ENCODE data around the gene RTBDN. TPM values are rescaled to one million over a fixed set of nuclear protein-coding genes. Genes with fewer than 3 reads are reported as not detected.

Gene RTBDN
- total RNA-seq, 1 experiment from 2014 or later = not detected

- peak; percentile 85 for DNase-seq (ENCODE audit: low spot score)
Observed at GRCh38 chr19:12793290-12794195, 40.8 kb downstream of the RTBDN start.

GRCh38 chr19:12792853-12793289, 41.5 kb downstream of the RTBDN start:
- no peak for DNase-seq (ENCODE audit: low spot score)

GRCh38 chr19:12792051-12792852, 42.1 kb downstream of the RTBDN start:
- DNase-seq (ENCODE audit: low spot score) = no peak

GRCh38 chr19:12791345-12792050, 42.9 kb downstream of the RTBDN start, which contains the start of gene JUNB:
Gene JUNB (plus strand): TSS chr19:12791486. CDS start chr19:12791772, 286 bp downstream.
- DNase-seq (ENCODE audit: low spot score) = peak; percentile 96

- DNase-seq (ENCODE audit: low spot score) = no peak
Observed at GRCh38 chr19:12790628-12791344, 43.6 kb downstream of the RTBDN start.

- DNase-seq (ENCODE audit: low spot score) = peak; percentile 94
Observed at GRCh38 chr19:12789904-12790619, 44.3 kb downstream of the RTBDN start.

- no peak for DNase-seq (ENCODE audit: low spot score)
Observed at GRCh38 chr19:12789098-12789903, 45.1 kb downstream of the RTBDN start.

GRCh38 chr19:12788682-12789097, 45.7 kb downstream of the RTBDN start:
- DNase-seq (ENCODE audit: low spot score) = peak; percentile 69

- no peak for DNase-seq (ENCODE audit: low spot score)
Observed at GRCh38 chr19:12788042-12788681, 46.2 kb downstream of the RTBDN start.

- DNase-seq (ENCODE audit: low spot score) = no peak
Observed at GRCh38 chr19:12787458-12787857, 46.9 kb downstream of the RTBDN start.

- no peak for DNase-seq (ENCODE audit: low spot score)
Observed at GRCh38 chr19:12786952-12787351, 47.4 kb downstream of the RTBDN start.

- DNase-seq (ENCODE audit: low spot score) = no peak
Observed at GRCh38 chr19:12786141-12786870, 48.1 kb downstream of the RTBDN start.

GRCh38 chr19:12785431-12786031, 48.8 kb downstream of the RTBDN start:
- no peak for DNase-seq (ENCODE audit: low spot score)

GRCh38 chr19:12784871-12785430, 49.4 kb downstream of the RTBDN start:
- DNase-seq (ENCODE audit: low spot score) = no peak

GRCh38 chr19:12784394-12784870, 49.9 kb downstream of the RTBDN start:
- DNase-seq (ENCODE audit: low spot score) = no peak

- no peak for DNase-seq (ENCODE audit: low spot score)
Observed at GRCh38 chr19:12783849-12784393, 50.5 kb downstream of the RTBDN start.

- no peak for DNase-seq (ENCODE audit: low spot score)
Observed at GRCh38 chr19:12783291-12783848, 51.0 kb downstream of the RTBDN start.

Data from H4 (cell line).